Skeletal muscle tissue (tissue), 4 donors: ENCODE results near the gene ZFR2. TPM values are rescaled to one million over a fixed set of nuclear protein-coding genes. Genes with fewer than 3 reads are reported as not detected.

Experiments used
- H3K27ac ChIP-seq: one replicate; pipeline ENCODE4 v1.7.0; 2013; ENCODE audit warnings: mild to moderate bottlenecking, low read depth, low read length, inconsistent platforms
- H3K27me3 ChIP-seq, 3 donors: one replicate each; pipeline ENCODE4 v1.7.0; 2013; ENCODE audit warnings: low read length in 3 of 3; ENCODE audit not compliant: control insufficient read depth in 3 of 3, insufficient read depth in 3 of 3
- H3K36me3 ChIP-seq, 3 donors: one replicate each; pipeline ENCODE4 v1.7.0; 2013; ENCODE audit warnings: low read length in 3 of 3; ENCODE audit not compliant: control insufficient read depth in 3 of 3, insufficient read depth in 3 of 3
- H3K4me1 ChIP-seq, 3 donors: one replicate each; pipeline ENCODE4 v1.7.0; 2013; ENCODE audit warnings: low read length in 3 of 3, mild to moderate bottlenecking in 3 of 3; ENCODE audit not compliant: control insufficient read depth in 3 of 3, insufficient read depth in 3 of 3
- H3K4me3 ChIP-seq, 3 donors: one replicate each; pipeline ENCODE4 v1.7.0; 2013; ENCODE audit warnings: low read length in 3 of 3
- H3K9ac ChIP-seq, 3 donors: one replicate each; pipeline ENCODE4 v1.7.0; 2013; ENCODE audit warnings: low read length in 3 of 3, mild to moderate bottlenecking in 3 of 3, moderate library complexity in 2 of 3, low read depth in 1 of 3
- H3K9me3 ChIP-seq, 3 donors: one replicate each; pipeline ENCODE4 v1.7.0; 2013; ENCODE audit warnings: low read length in 3 of 3; ENCODE audit not compliant: control insufficient read depth in 3 of 3
- total RNA-seq: library from RNA; depleted of rRNA; stranded (reverse); fragments of >200 nt; gene quantifications from one replicate; pipeline ENCODE4 v1.2.3, GENCODE V29; 2014
- donor health status: Osteomylitis.

The ZFR2 gene
- total RNA-seq, 1 donor from 2014 or later = not detected

DNA sequence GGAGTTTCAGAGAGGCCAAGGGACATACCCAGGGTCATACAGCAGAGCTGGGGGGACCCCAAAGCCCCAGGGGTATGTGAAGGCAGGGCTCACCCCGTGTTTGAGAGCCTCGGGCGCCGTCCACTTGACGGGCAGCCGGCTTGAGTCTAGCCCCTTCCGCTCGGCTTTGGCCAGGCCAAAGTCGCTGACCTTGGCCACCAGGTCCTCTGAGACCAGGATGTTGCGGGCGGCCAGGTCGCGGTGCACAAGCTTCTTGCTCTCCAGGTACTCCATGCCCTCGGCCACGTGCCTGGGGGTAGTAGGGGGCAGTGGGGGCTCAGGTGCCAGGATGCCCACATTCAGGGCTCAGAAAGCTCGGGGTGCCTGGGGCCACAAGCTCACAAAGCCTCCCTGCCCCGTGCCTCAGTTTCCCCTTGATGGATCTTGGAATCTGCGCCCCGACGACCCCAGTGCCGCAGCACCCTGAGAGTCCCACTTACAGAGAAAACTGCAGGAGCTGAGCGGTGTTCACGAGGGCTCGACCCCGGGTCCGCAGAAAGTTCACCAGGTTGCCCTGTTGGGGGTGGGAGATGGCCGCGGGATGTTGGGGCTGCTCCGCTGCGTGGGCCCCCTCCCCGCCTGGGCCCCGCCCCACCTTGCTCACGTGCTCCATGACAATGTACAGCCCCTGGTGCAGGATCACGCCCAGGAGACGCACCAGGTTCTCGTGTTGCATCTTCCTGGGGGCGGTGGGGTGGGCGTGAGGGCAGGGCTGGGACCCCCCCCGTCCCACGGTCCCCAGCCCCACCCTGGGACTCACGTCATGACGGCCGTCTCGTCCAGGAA, 89.7 kb downstream of the ZFR2 start:
- Histone ChIP-seq H3K27ac (no peak overlapping the region), H3K36me3 (no peaks in the 10 kb centered on the region), H3K4me1 (no peaks in the 10 kb centered on the region), H3K9ac (no peak overlapping the region), H3K27me3 (peaks cover 6 to 22% (median 15%) of the 10 kb centered on the region in 3 donors), H3K4me3 (no peak overlapping the region), H3K9me3 (peaks cover 9 to 17% (median 10%) of the 10 kb centered on the region in 3 donors)

DNA sequence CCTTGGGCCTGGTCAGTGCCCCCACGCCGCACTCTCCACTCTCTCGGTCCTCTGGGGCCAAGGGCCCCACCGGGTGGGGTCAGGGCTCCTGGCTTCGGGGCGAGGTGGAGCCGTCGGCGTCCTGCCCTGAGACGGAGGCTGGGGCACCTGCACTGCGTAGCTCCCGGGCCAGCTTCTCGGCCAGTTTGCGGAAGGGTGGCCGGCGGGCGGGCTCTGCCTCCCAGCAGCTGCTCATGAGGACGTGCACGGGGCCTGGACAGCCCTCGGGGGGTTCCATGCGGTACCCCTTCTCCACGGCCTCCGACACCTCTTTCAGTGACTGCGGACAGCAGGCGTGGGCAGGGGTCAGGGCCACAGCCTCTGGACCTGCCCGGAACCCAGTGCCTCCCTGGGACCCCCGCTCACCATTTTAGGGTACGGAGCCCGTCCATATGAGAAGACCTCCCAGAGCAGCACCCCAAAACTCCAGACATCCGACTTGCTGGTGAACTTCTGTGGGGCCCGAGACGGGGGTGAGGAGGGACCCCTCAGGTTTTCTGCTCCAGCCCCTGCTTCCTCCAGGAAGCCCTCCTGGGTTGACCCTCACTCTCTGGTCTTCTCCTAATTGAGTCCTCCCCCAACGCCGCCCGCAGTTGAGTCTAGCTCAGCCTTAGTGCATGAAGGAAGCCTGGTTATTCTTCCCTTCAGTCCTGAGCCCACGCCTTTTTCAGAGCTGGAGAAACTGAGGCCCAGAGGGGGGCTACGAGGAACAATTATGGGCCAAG, 90.6 kb downstream of the ZFR2 start:
- Histone ChIP-seq H3K27me3 (peaks cover 6 to 14% (median 7%) of the 10 kb centered on the region in 3 donors), H3K9me3 (peaks cover 9 to 17% (median 10%) of the 10 kb centered on the region in 3 donors), H3K36me3 (no peaks in the 10 kb centered on the region), H3K4me1 (no peaks in the 10 kb centered on the region), H3K27ac (no peak overlapping the region), H3K9ac (no peak overlapping the region), H3K4me3 (no peak overlapping the region)

DNA sequence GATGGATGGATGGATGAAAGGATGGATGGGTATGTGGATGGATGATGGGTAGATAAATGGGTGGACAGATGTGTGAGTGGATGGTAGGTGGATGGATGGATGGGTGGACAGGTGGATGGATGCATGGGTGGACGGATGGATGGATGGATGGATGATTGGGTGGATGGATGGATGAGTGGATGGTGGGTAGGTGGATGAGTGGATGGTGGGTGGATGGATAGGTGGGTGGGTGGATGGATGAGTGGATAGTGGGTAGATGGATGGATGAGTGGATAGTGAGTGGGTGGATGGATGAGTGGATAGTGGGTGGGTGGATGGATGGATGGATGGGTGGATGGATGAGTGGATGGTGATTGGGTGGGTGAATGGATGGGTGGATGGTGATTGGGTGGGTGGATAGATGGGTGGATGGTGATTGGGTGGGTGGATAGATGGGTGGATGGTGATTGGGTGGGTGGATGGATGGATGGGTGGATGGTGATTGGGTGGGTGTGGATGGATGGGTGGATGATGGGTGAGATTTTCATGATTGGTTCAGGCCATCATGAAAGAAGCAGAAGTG, 92.3 kb downstream of the ZFR2 start:
- H3K4me3 ChIP-seq = no peak overlapping the region
- peaks cover under 1 to 8% (median 4%) of the 10 kb centered on the region in 3 donors for H3K27me3 ChIP-seq
- no peak overlapping the region for H3K27ac ChIP-seq
- H3K9ac ChIP-seq = no peak overlapping the region
- H3K4me1 ChIP-seq = no peaks in the 10 kb centered on the region
- H3K9me3 ChIP-seq = peaks cover 6 to 8% (median 7%) of the 10 kb centered on the region in 3 donors
- H3K36me3 ChIP-seq = no peaks in the 10 kb centered on the region

DNA sequence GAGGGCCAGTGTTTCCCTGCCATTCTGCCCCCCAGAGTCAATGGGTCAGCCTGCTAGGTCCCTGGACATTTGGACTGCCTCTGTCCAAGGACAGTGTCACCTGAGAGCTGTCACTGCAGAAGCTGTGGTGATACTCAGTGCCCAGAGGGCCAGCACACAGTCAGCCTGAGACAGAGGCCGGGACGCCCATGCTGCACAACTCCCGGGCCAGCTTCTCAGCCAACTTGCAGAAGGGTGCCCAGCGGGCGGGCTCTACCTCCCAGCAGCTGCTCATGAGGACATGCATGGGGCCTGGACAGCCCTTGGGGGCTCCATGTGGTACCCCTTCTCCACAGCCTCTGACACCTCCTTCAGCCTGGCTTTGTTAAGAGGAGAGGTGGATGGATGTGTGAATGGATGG, 93.0 kb downstream of the ZFR2 start:
- H3K9ac ChIP-seq = no peak overlapping the region
- peaks cover 6 to 15% (median 10%) of the 10 kb centered on the region in 3 donors for H3K27me3 ChIP-seq
- no peaks in the 10 kb centered on the region for H3K36me3 ChIP-seq
- no peak overlapping the region for H3K4me3 ChIP-seq
- no peaks in the 10 kb centered on the region for H3K4me1 ChIP-seq
- H3K9me3 ChIP-seq = peaks cover 0 to 3% (median 1%) of the 10 kb centered on the region in 3 donors
- H3K27ac ChIP-seq = no peak overlapping the region

DNA sequence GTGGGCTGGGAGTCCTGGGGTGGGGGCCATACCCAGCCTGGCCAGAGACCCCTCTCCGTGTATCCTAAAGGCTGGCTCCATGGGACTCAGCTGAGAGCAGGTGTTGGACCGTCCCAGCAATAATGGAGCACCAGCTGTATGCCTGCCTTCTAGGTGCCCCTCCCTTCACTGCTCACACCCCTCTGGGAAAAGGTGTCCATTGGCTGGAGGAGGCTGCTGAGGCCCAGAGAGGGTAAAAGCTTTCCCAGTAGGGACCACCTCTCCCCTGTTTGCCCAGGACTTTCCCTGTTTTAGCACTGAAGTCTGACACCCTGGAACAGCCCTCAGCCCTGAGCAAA, 93.5 kb downstream of the ZFR2 start:
- Histone ChIP-seq H3K27ac (no peak overlapping the region), H3K36me3 (no peaks in the 10 kb centered on the region), H3K4me3 (no peak overlapping the region), H3K9ac (no peak overlapping the region), H3K4me1 (no peaks in the 10 kb centered on the region), H3K27me3 (peaks cover 6 to 17% (median 11%) of the 10 kb centered on the region in 3 donors), H3K9me3 (no peaks in the 10 kb centered on the region)

DNA sequence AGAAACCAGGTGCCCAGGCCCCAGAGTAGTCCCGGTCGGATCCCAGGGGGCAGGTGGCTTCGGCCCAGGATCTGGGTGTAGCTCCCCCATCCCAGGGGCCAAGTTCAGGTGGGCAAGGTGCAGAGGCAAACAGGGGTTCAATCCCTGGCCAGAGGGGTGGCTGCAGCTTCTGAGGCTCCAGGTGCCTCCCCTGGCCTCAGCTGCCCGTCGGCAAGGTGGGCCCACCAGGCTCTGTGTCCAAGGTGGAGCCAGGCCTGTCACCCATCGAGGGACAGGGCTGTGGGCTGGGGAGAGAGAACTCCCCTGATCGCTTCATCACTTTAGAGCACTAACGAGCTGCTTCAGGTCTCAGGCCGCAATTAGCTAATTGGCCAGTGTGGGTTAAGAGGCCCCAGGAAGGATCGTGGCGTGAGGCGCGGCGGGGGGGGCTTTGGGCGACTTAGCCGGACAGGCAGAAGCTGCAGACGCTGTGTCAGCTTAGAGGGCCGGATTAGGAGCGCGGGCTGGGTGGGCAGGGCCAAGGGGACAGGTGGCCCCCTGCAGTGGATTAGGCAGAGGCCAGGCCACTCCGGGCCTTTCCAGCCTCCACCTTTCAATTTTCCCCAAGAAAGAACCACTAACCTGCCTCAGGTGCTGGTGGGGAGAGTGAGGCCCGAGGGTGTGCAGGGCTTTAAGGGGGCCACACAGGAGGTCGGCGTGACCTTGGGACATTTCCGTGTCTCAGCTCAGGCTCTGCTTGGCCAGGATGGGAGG, 94.0 kb downstream of the ZFR2 start:
- Histone ChIP-seq H3K9ac (no peak overlapping the region), H3K36me3 (no peaks in the 10 kb centered on the region), H3K9me3 (no peaks in the 10 kb centered on the region), H3K4me1 (no peaks in the 10 kb centered on the region), H3K27ac (no peak overlapping the region), H3K27me3 (peaks cover 6 to 17% (median 11%) of the 10 kb centered on the region in 3 donors), H3K4me3 (no peak overlapping the region)

DNA sequence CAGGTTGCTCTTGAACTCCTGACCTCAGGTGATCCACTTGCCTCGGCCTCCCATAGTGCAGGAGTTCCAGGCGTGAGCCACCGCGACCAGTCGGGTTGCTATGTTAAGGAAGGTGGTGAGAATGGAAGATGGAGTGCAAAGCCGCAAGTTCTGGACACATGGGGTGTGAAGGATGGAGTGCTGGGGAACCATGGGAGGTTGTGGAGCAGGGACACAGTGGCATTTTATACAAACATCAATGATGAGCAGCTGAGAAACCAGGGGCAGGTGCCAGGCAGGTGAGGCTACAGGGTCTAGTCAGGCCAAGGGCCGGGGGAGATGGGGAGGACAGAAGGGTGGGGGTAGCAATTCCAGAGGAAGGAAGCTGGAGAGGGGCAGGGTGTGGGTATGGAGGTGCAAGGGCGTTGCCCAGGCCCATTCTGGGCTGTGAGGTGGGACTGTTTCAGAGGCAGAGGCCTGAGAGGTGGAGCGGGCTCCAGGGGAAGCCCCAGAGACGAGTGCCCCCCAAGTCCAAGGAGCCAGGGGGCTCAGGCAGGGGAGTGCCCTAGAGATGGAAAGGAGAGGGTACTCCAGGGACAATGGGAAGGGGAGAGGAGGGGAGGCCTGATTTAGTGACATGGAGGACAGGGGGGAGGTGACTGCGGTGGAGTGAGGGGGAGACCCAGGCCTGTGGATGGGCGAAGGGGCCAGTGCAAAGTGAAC, 94.9 kb downstream of the ZFR2 start:
- H3K9me3 ChIP-seq = no peaks in the 10 kb centered on the region
- peaks cover 0 to 2% (median 2%) of the 10 kb centered on the region in 3 donors for H3K36me3 ChIP-seq
- no peak overlapping the region for H3K4me3 ChIP-seq
- H3K27ac ChIP-seq = no peak overlapping the region
- peaks cover 6 to 16% (median 11%) of the 10 kb centered on the region in 3 donors for H3K27me3 ChIP-seq
- H3K4me1 ChIP-seq = no peaks in the 10 kb centered on the region
- H3K9ac ChIP-seq = no peak overlapping the region

DNA sequence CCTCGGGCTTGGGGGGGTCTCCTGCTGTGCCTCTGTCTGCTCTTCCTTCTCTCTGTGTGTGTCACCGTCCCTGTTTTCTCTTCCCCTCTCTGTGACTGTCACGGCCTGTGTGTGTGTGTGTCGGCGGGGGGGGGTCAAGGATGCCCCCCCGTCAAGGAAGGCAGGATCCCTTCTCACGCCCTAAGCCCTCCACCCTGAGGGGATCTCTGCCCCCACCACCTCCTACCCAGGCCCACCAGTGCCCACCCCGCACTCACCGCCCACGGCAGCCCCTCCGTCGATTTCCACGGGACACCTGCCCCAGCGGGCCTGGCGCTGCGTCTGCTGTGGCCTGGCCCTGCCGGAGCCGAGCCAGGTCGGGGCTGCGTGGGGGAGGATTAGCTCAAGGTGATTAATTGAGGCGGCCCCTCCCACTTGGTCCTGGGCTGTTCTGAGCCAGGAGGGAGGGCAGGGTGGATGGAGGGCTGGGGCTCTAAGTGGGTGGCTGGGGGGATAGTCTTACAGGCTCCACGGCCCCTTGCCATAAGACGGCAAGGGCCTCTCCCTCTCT, 96.9 kb downstream of the ZFR2 start, which contains the start of gene RAX2:
RAX2 (minus strand) TSS at position 323 of the 550 bp plus-strand sequence. CDS start 486 bp downstream, outside the sequence.
- no peak within 1 kb of the TSS for H3K4me3 ChIP-seq
- peaks cover 6 to 13% (median 11%) of the 10 kb centered on the region in 3 donors for H3K27me3 ChIP-seq
- H3K36me3 ChIP-seq = peaks cover 9 to 10% (median 9%) of the 10 kb centered on the region in 3 donors
- H3K9ac ChIP-seq = no peak within 1 kb of the TSS
- H3K4me1 ChIP-seq = no peaks in the 10 kb centered on the region
- H3K27ac ChIP-seq = no peak within 1 kb of the TSS
- no peaks in the 10 kb centered on the region for H3K9me3 ChIP-seq
